Neutrophil (primary cell): Measurements from ENCODE around the gene KIAA1586.
A peak's percentile ranks its signal among the peaks of the same experiment; 100 is the strongest.
"Not testable (repeated sequence)": the region's sequence is repeated elsewhere in the genome, so short reads cannot be mapped to it uniquely, and the experiment has no call there.

Experiments used
- H3K27ac ChIP-seq: fragments of 200-600 bp; sonication (generic); 2 replicates; pipeline ENCODE4 v1.5.1; 2016; ENCODE audit warnings: mild to moderate bottlenecking, moderate library complexity
- H3K27me3 ChIP-seq: fragments of 200-600 bp; sonication (generic); 2 replicates; pipeline ENCODE4 v1.6.0; 2016; ENCODE audit warnings: mild to moderate bottlenecking
- H3K36me3 ChIP-seq: fragments of 200-600 bp; sonication (generic); 2 replicates; pipeline ENCODE4 v1.5.1; 2017
- H3K4me1 ChIP-seq, 2 experiments: fragments of 200-600 bp in 1 of 2; sonication (generic) in 1 of 2; 1 replicate in 1 of 2; 2 replicates in 1 of 2; pipeline versions ENCODE4 v1.5.1 to v1.6.1; 2013 to 2016; ENCODE audit warnings: low read depth in 1 of 2, low read length in 1 of 2, mild to moderate bottlenecking in 1 of 2, moderate library complexity in 1 of 2; ENCODE audit not compliant: control insufficient read depth in 1 of 2, insufficient read depth in 1 of 2
- H3K4me3 ChIP-seq, 2 experiments: fragments of 200-600 bp in 1 of 2; sonication (generic) in 1 of 2; 1 replicate in 1 of 2; 2 replicates in 1 of 2; pipeline ENCODE4 v1.5.1; 2013 to 2016; ENCODE audit warnings: low read depth in 1 of 2, low read length in 1 of 2, mild to moderate bottlenecking in 1 of 2, moderate library complexity in 1 of 2
- H3K9me3 ChIP-seq: fragments of 200-600 bp; sonication (generic); 2 replicates; pipeline ENCODE4 v1.5.1; 2016
- TF ChIP-seq, protein P1 (sequence below): fragments of 200-600 bp; sonication (generic); IDR thresholded peaks from 2 replicates; pipeline ENCODE4 v1.5.1; 2016; ENCODE audit warnings: antibody characterized with exemption

Gene KIAA1586, protein sequence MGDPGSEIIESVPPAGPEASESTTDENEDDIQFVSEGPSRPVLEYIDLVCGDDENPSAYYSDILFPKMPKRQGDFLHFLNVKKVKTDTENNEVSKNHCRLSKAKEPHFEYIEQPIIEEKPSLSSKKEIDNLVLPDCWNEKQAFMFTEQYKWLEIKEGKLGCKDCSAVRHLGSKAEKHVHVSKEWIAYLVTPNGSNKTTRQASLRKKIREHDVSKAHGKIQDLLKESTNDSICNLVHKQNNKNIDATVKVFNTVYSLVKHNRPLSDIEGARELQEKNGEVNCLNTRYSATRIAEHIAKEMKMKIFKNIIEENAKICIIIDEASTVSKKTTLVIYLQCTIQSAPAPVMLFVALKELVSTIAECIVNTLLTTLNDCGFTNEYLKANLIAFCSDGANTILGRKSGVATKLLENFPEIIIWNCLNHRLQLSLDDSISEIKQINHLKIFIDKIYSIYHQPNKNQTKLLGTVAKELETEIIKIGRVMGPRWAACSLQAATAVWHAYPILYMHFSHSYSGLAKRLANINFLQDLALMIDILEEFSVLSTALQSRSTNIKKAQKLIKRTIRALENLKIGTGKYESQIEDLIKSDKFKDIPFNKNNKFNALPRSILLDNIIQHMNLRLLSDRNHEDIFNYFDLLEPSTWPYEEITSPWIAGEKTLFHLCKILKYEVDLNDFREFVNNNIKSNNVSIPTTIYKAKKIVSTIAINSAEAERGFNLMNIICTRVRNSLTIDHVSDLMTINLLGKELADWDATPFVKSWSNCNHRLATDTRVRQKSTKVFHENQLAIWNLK

DNA sequence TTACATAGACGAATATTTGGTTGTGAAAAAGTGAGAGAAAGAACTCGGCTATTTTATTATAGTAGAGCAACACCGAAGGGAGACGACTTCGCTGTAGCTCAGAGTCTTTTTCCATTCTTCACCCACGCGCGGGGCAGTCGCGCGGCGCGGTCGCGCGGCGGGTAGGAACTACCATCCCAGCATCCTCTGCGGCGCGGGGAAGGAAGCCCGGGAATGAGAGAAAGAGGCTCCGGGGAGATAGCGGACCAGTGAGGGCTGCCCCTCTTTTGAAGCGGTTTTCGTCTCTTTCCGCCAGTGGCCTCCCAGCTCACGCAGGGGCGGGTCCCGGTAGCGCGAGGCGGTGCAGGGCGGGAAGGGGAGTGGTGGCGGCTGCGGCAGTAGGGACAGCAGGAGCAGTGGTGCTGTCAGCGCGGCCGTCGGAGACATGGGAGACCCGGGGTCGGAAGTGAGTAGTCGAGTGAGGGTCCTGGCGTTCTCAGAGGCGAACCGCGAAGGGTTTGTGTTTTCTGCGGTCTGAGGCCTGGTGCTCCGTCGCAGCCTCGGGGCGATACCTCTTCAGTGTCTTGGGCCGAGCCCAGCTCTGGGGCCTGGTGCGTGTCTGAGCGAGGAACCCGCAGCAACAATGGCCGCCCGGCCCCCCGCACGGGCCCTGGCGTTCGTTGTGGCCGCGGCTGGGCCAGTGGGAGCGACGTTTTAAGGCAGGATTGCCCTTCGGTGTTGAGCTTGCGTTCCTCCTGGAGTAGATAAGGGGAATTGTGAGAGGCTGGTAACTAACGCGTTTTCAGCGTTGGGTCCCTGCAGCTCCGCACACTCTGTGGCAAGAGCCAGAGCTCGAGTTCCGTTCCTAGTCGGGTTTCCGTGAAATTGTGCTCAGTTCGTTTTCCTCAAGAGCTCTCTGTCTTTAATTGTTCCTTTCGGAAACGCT lies at the start of gene KIAA1586:
Gene KIAA1586 (plus strand): TSS at position 362 of the 925 bp plus-strand sequence. CDS start 63 bp downstream, at position 425.
- Histone ChIP-seq H3K4me3 (peak within 1 kb of the TSS; percentile 62 to 66), H3K27me3 (peaks cover 24% of the 10 kb centered on the region)
- not testable (repeated sequence) for H3K27ac ChIP-seq, H3K4me1 ChIP-seq, H3K36me3 ChIP-seq, H3K9me3 ChIP-seq

DNA sequence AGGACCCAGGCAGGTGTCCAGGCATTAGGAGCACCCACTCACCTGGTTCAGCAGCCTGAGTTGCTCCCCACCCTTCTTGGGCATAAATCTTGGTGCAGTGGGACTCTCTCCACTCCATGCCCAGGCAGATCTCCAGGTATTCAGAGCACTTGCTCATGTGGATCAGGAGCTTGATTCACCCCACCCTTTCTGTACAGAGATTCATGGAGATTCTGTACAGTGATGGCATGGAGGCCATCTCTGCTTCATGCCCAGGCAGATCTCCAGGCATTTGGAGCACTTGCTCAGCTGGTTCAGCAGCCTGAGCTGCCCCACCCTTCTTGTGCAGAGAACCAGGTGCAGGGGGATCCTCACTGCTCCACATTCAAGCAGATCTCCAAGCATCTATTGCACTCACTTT lies 47.4 kb upstream of the KIAA1586 start:
- TF ChIP-seq, protein P1, sequence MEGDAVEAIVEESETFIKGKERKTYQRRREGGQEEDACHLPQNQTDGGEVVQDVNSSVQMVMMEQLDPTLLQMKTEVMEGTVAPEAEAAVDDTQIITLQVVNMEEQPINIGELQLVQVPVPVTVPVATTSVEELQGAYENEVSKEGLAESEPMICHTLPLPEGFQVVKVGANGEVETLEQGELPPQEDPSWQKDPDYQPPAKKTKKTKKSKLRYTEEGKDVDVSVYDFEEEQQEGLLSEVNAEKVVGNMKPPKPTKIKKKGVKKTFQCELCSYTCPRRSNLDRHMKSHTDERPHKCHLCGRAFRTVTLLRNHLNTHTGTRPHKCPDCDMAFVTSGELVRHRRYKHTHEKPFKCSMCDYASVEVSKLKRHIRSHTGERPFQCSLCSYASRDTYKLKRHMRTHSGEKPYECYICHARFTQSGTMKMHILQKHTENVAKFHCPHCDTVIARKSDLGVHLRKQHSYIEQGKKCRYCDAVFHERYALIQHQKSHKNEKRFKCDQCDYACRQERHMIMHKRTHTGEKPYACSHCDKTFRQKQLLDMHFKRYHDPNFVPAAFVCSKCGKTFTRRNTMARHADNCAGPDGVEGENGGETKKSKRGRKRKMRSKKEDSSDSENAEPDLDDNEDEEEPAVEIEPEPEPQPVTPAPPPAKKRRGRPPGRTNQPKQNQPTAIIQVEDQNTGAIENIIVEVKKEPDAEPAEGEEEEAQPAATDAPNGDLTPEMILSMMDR, result no peak
- no peak overlapping the region for H3K4me3 ChIP-seq
- H3K9me3 ChIP-seq, result peaks cover 8% of the 10 kb centered on the region
- no peak overlapping the region for H3K27ac ChIP-seq
- no peaks in the 10 kb centered on the region for H3K27me3 ChIP-seq
- no peaks in the 10 kb centered on the region for H3K4me1 ChIP-seq
- no peaks in the 10 kb centered on the region for H3K36me3 ChIP-seq

DNA sequence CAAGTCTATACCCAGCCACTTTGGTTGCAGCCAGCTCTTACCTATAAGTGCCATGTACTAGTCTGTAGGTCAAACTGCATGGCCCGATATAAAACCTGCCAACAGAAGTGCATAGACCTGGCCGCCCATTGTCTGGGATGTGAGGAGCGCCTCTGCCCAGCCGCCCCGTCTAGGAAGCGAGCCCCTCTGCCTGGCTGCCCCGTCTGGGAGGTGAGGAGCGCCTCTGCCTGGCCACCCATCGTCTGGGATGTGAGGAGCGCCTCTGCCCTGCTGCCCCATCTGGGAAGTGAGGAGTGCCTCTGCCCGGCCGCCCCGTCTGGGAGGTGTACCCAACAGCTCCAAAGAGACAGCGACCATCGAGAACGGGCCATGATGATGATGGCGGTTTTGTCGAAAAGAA lies 46.7 kb upstream of the KIAA1586 start:
- not testable (repeated sequence) for H3K27ac ChIP-seq, H3K27me3 ChIP-seq, H3K4me3 ChIP-seq, H3K4me1 ChIP-seq, H3K9me3 ChIP-seq, H3K36me3 ChIP-seq

DNA sequence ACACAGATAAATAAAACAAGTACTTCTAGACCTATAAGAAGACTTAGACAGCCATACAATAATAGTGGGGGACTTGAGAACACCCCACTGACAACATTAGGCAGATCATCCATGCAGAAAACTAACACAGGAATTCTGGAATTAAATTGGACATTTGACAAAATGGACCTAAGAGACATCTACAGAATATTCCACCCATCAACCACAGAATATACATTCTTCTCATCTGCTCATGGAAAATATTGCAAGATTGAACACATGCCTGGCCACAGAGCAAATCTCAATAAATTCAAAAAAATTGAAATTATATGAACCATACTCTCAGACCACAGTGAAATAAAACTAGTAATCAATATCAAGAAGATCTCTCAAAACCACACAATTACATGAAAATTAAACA lies 44.3 kb upstream of the KIAA1586 start:
- Histone ChIP-seq H3K27me3 (no peaks in the 10 kb centered on the region), H3K27ac (no peak overlapping the region), H3K4me3 (no peak overlapping the region), H3K4me1 (no peaks in the 10 kb centered on the region), H3K9me3 (peaks cover 8% of the 10 kb centered on the region), H3K36me3 (no peaks in the 10 kb centered on the region)
- TF ChIP-seq, protein P1, result no peak

DNA sequence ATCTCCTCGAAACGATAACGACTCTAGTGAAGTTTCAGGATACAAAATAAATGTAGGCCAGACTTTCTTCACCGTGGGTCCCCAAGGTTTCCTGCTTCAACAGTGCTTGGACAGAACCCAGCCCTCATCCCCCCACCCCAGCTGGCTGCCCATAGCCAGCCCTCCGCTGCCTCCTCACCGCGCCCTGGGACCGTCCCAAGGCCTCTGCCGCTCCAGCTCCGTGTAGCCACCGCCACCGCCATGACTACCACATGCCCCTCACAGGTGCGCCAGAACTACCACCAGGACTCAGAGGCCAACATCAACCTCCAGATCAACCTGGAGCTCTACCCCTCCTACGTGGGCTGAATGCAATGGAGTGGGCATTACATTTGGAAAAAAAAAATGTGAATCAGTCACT lies 42.2 kb upstream of the KIAA1586 start:
- TF ChIP-seq, protein P1, result no peak
- Histone ChIP-seq H3K27ac (no peak overlapping the region), H3K36me3 (no peaks in the 10 kb centered on the region), H3K4me1 (no peaks in the 10 kb centered on the region), H3K27me3 (no peaks in the 10 kb centered on the region), H3K9me3 (peaks cover 3% of the 10 kb centered on the region), H3K4me3 (no peak overlapping the region)

DNA sequence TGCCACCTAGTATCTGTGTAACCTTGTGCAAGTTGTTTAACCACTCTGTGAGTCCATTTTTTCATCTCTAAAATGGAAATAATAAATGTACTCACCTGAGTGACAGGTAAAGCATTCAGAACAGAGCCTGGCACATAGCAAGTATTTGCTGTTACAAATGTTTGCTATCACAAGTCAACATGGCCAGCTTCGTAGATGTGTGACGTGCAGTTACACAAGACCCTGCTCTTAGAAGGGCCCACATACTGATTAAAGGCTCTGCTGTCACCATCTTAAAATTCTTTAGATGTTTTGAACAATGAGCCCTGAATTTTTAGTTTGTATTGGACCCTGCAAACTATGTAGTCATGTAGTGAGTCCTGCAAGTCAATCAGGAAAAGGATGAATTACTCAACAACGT lies 40.4 kb upstream of the KIAA1586 start:
- TF ChIP-seq, protein P1, result no peak
- Histone ChIP-seq H3K4me1 (no peaks in the 10 kb centered on the region), H3K27me3 (no peaks in the 10 kb centered on the region), H3K9me3 (no peaks in the 10 kb centered on the region), H3K36me3 (no peaks in the 10 kb centered on the region), H3K27ac (no peak overlapping the region), H3K4me3 (no peak overlapping the region)

DNA sequence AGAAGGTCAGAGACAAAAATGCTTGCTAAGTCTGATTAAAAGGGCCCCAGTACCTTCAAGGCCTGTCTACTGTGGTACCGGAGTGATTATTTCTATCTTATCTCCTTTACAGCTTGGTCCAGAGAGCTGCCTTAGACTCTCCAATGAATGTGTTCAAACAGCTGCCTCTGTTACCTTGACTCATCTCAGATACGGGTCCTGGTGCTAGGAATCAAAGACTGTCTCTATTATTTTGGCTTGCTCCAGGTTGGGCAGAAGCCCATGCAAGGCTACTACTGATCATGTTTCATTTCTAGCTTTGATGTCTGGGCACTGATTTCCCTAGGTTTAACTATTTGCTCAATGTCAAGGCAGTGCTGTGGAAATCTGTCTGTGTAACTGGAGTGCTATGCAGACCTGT lies 38.4 kb upstream of the KIAA1586 start:
- H3K9me3 ChIP-seq, H3K27me3 ChIP-seq: not testable (repeated sequence)

More for the DNA sequence above, 38.4 kb upstream of the KIAA1586 start:
- H3K4me1 ChIP-seq, H3K36me3 ChIP-seq, H3K4me3 ChIP-seq, H3K27ac ChIP-seq: not testable (repeated sequence)
